ENCODE data around the gene KLHL18.

GRCh38 chr3:47347217-47347801 lies 64.6 kb downstream of the KLHL18 start:
- TF ChIP-seq POLR2A (IDR thresholded peaks at IDR 0.05): no peak
- no peak for TF ChIP-seq CTCF (IDR thresholded peaks at IDR 0.05)

All from lower leg skin (tissue), 3 donors.